HUDEP-2 (cell line): ENCODE data around the gene EIF6.

Experiments used
- DNase-seq, 76 experiments: peaks; one replicate each; lab custom pipeline; 2025; ENCODE audit not compliant: unreplicated experiment in 76 of 76; lab: John Stamatoyannopoulos, UW

The EIF6 gene

GRCh38 chr20:35314816-35315631 lies 30.5 kb upstream of the EIF6 start:
- no peak for DNase-seq

GRCh38 chr20:35312318-35312717 lies 27.7 kb upstream of the EIF6 start:
- no peak for DNase-seq

DNA sequence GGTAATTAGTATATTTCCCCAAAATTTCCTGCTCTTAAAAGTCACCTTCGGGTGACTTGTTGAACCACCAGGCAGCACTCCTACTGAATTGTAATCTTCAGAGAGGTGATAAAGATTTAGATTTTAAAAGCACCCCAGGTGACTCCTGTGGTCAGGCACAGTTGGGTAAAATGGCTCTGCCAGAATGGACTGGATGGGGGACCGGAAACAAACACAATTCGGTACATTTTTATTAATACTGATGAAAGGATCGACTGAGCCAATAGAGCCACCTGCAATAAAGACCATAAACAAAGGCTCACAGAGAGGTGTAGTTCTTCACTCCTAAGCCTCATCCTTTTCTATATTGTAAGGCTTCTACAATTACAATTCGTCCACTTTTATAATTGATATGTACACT lies 27.2 kb upstream of the EIF6 start:
- DNase-seq: no peak

- DNase-seq: peak in 24 of 76 experiments; percentile 2 to 53 (median 18)
Observed at GRCh38 chr20:35311409-35311808, 26.8 kb upstream of the EIF6 start.

DNA sequence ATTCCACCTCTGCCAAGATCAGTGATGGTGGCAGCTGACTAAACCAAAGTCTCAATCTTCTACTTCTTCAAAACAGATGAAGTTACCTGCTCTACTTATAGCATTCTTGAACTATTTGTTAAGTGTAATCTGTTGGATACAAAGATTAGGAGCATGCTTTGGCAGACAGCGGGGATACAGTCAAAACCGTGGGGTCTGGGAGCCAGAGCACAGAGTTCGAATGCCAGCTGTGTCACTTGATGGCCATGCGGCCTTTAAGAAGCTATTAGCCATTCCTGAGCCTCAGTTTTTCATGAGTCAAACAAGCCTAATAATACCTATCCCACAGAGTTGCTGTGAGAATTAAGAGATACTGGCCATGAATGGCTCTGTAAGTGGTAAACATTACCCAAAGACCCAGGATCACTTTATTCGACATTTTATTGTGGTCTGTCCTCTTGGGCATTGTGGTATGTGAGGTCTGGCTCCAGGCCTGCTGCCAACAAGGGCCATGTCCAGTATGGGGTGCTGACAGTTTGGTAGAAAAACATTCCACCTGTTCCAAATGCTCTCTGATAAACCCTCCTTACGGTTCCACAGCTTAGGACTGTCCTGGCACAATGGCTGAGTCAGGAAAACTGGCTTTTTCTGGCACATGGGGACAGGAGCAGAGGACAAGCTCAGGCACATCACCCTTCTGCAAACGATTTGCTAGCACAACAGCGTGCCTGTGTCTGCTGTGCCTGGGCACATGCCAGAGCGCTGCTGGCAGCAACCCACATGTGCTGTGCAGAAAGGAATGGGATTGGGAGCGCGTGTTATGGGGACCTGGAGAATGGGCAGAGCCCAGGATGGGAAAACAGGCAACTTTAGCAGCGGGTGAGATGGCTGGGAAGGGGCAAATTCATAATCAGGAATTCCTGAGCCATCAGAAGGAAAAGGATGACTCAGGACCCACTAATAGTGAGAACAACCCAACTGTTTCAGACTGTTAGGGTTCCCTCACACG lies 23.4 kb upstream of the EIF6 start:
- DNase-seq: no peak

DNA sequence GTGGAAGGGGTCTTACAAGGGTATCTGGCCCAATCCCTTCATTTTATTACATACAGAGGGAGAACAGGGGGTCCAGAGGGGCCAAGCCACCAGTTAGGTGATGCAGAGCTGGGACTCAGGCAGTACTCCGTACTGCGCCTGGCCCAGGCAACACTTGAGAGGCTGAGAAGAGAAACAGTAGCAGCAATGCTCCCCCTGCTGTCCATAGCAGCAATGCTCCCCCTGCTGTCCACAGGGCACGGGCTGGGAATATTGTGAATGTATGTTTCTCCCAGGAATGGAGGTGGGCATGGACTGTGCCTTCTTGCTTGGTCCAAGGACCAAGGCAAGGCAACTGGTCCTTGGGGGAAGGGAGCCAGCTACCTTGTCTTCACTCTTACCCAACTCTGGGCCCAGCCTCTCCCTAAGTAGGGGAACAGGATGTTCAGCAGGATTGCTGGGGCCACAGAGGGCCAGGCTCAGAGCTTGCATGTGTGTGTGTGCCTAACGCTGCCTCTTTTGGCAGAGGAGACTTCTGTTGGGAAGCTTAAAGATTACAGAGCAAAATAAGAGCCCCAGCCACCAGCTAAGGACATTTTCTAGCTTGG lies 22.5 kb upstream of the EIF6 start:
- DNase-seq: peak in 42 of 76 experiments; percentile 5 to 61 (median 26)

- peak in 65 of 76 experiments; percentile 12 to 91 (median 59) for DNase-seq
Observed at GRCh38 chr20:35305682-35306556, 21.3 kb upstream of the EIF6 start.

- DNase-seq: no peak
Observed at GRCh38 chr20:35304956-35305355, 20.4 kb upstream of the EIF6 start.

DNA sequence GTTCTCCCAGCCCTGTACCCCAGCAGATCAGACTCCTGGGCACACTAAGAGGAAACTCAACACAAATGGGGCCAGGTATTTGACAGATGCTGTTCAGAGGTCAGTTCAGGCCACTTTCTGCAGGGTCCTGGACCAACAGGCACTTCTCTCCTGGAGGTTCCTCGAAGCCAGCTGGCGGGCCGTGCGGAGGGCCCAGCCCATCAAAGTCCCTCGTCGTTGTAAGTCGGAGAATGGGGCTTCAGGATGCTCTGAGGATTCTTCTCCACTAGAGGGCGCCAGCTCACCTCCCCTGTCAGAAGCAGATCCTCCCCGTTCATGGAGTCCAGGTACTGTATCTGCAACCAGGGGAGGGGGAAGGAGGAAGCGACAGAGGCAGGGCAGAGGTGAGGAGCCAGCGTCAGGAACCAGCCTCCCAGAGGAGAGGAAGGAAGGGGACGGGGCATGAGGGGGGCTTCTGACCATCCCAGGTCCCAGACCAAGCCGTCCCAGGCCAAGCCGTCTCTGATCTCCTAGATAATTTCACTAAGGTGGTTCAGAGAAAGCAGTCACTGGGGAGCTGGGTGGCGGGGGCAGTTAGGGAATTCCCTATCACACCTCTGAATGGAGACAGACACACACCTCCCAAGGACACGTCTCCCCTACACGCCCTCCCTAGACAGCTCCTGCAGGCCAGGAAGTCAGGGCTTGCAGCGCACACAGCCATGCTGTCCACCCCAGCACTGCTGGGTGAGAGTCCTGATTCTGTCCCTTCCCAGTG lies 19.3 kb upstream of the EIF6 start:
- DNase-seq: peak in 71 of 76 experiments; percentile 20 to 83 (median 63)

DNA sequence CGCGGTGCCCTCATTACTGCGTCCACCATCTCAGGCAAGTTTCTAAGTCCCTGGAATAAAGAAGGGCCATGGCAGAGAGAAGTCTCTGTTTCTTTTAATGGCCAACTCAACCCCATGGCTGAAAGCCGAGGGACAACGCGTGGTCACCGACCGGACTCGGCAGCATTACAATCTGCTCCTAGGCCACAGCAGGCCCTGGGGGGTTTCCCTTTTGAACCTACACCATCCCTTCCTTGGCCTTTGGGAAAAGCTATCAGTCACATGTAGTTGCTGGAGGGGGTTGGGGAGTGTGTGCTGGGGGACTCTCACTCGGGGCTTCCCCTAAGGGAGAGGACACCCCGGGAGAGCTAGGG lies 18.8 kb upstream of the EIF6 start:
- DNase-seq: no peak

- no peak for DNase-seq
Observed at GRCh38 chr20:35302421-35303335, 18.1 kb upstream of the EIF6 start.

DNA sequence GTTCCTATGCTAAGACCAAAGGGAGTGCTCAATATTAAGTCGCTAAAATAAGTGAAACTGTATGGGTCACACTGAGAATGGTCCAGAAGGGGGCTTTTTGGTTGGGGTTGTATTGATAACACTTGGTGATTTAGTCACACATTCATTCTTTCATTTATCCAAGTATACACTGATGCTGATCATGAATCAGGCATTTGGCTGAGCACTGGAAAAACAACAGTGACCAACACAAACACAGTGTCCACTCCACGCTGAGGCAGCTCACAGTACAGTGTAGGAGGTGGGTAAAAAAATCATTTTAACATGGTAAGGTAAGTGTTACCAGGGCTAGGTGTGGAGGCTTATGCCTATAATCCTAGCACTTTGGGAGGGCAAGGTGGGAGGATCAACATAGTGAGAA lies 16.9 kb upstream of the EIF6 start:
- no peak for DNase-seq

GRCh38 chr20:35300469-35301262 lies 16.1 kb upstream of the EIF6 start:
- DNase-seq: no peak

- no peak for DNase-seq
Observed at GRCh38 chr20:35299780-35300179, 15.2 kb upstream of the EIF6 start.

DNA sequence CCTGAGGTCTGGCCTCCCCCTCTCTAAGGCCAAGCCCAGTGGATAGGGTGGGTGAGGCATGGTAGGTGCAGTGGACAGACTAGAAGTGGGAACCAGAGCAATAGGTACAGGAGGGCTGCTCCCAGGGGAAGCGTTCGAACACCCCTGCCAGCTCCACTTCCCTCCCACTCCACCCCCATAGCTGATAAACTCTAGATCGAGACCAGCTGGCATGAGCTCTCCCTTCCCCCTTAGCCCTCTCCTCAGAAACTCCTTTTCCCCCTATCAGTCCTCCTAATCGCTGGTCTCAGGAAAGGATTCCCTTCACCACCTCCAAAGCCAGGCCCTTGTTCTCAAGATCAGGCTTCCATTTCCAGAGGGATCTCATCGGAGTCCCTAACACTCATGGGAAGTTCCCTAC lies 13.7 kb upstream of the EIF6 start:
- DNase-seq: no peak

DNA sequence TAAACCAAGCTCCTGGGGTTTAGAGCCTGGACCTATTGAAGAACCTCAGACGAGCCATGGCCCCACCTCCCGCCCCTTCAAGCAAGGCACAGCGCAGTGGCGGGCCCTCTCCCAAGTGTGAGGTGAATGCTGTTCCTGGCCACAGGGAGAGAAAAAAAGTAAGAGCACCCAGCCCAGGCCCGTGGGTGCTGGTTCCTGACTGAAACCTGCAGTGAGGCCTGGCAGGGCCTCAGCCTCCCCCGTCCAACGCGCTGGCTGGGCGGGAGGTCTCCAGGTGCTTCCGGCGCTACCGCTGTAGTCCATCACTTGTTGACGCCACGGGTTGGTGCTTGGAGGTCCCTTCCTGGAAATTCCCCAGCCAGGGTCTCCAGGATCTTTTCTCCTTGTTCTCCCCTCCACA lies 13.2 kb upstream of the EIF6 start:
- no peak for DNase-seq

DNA sequence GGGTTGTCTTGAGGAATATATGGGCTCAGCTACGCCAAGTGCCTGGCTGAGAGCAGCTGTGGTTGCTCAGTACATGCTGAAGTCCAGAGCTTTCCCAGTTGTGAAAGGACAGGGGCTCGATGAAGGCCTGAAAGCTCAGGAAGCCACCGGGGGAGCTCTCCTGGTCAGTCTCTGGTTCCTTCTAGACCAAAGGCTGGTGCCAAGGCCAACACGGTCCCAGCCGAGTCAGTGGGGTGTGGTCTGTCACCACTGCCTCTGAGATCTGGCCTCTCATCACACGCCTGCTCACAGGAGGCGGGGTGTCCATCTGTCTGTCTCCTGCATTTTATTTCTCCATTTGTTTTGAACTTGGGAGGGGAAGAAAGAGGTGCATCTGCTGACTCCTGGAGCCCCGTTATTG lies 12.6 kb upstream of the EIF6 start:
- peak in 43 of 76 experiments; percentile 3 to 72 (median 30) for DNase-seq

DNA sequence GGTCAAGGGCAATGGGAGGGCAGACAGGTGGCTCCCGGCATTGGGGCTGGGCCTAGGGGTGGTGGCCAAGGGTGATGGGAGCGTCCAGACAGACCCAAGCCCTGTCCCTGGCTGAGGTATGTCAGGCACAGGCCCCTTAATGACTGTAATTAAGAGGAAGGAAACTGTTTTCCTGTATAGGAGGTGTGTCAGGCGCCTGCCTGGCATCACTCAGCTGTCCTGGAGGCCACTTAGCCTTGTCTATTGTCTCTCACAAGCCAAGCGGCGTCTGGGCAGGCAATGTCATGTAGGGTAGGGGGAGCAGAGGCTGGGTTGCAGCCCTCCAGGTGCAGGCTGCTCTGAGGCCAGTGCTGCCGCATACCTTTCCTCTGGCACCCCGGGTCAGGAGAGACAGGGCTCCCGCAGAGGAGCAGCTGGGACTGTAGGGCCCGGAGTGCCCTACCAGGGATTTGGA lies 11.6 kb upstream of the EIF6 start:
- no peak for DNase-seq
